ENCODE data around the gene TRABD2B. TPM values are rescaled to one million over a fixed set of nuclear protein-coding genes. Genes with fewer than 3 reads are reported as not detected.

Gene TRABD2B
- total RNA-seq, 4 donors from 2014 or later = 0.83 to 2.6 (median 1.9) TPM

GRCh38 chr1:47805018-47805417, 192.2 kb downstream of the TRABD2B start:
- Histone ChIP-seq H3K9me3 (no peaks in the 10 kb centered on the region), H3K4me3 (no peak overlapping the region), H3K27me3 (no peaks in the 10 kb centered on the region), H3K36me3 (no peaks in the 10 kb centered on the region), H3K4me1 (peaks cover 21% of the 10 kb centered on the region), H3K27ac (no peak overlapping the region)
- TF ChIP-seq EP300 (IDR thresholded peaks at IDR 0.05) = no peak
- no peak for TF ChIP-seq POLR2AphosphoS5 (IDR thresholded peaks at IDR 0.05)
- TF ChIP-seq, protein P1, sequence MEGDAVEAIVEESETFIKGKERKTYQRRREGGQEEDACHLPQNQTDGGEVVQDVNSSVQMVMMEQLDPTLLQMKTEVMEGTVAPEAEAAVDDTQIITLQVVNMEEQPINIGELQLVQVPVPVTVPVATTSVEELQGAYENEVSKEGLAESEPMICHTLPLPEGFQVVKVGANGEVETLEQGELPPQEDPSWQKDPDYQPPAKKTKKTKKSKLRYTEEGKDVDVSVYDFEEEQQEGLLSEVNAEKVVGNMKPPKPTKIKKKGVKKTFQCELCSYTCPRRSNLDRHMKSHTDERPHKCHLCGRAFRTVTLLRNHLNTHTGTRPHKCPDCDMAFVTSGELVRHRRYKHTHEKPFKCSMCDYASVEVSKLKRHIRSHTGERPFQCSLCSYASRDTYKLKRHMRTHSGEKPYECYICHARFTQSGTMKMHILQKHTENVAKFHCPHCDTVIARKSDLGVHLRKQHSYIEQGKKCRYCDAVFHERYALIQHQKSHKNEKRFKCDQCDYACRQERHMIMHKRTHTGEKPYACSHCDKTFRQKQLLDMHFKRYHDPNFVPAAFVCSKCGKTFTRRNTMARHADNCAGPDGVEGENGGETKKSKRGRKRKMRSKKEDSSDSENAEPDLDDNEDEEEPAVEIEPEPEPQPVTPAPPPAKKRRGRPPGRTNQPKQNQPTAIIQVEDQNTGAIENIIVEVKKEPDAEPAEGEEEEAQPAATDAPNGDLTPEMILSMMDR (IDR thresholded peaks at IDR 0.05) = no peak
- no peak for TF ChIP-seq POLR2A (IDR thresholded peaks at IDR 0.05)
- DNase-seq (ENCODE audit: low spot score in 2 of 2) = no peak

DNA sequence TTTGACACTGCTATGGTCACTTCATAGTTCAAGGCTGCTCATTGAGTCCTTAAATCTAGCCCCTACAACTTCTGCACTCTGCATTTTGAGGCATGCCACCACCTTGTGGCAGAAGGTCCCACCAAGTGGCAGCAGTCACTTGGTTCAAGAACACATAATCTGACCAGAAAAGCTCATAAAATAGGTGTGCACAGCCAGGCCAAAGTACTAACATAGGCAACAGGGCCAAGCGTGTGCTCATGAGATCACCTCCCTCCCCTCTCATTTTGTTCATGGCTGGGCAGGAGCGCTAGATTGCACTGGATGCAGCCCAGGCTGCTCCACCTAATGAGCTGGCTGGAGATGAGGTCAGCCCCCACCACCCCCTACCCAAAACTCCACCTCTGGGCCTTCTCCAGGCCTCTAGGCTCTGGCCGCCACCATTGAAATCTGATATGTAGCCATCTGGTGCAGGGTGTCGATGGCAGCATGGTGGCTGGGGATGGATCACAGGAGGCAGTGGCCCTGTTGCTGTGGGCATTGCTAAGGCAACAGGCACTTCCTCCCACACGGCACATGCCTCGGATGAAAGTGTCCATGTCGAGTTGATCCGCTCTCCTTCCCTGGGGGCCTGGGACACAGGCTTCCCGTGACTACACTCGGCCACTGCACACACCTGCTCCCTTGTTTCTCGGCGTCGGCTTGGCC, 193.2 kb downstream of the TRABD2B start:
- 92% methylated on average over 7 of the region's 13 CpGs for WGBS
- H3K4me3 ChIP-seq = no peak overlapping the region
- no peak for TF ChIP-seq POLR2A (IDR thresholded peaks at IDR 0.05)
- TF ChIP-seq EP300 (IDR thresholded peaks at IDR 0.05) = no peak
- TF ChIP-seq, protein P1 (IDR thresholded peaks at IDR 0.05) = no peak
- TF ChIP-seq POLR2AphosphoS5 (IDR thresholded peaks at IDR 0.05) = no peak
- no peak for DNase-seq (ENCODE audit: low spot score in 2 of 2)
- no peaks in the 10 kb centered on the region for H3K36me3 ChIP-seq
- no peaks in the 10 kb centered on the region for H3K9me3 ChIP-seq
- no peaks in the 10 kb centered on the region for H3K27me3 ChIP-seq
- H3K27ac ChIP-seq = no peak overlapping the region
- H3K4me1 ChIP-seq = peaks cover 13% of the 10 kb centered on the region

GRCh38 chr1:47797575-47797974, 199.6 kb downstream of the TRABD2B start:
- Histone ChIP-seq H3K36me3 (no peaks in the 10 kb centered on the region), H3K9me3 (no peaks in the 10 kb centered on the region), H3K27ac (no peak overlapping the region), H3K27me3 (no peaks in the 10 kb centered on the region), H3K4me3 (no peak overlapping the region), H3K4me1 (peaks cover 5% of the 10 kb centered on the region)
- WGBS = 40% methylated on average over 2 of the region's 2 CpGs
- TF ChIP-seq, protein P1 (IDR thresholded peaks at IDR 0.05) = no peak
- TF ChIP-seq POLR2A (IDR thresholded peaks at IDR 0.05) (no peak), POLR2AphosphoS5 (IDR thresholded peaks at IDR 0.05) (no peak), EP300 (IDR thresholded peaks at IDR 0.05) (no peak)
- DNase-seq (ENCODE audit: low spot score in 2 of 2) = no peak

DNA sequence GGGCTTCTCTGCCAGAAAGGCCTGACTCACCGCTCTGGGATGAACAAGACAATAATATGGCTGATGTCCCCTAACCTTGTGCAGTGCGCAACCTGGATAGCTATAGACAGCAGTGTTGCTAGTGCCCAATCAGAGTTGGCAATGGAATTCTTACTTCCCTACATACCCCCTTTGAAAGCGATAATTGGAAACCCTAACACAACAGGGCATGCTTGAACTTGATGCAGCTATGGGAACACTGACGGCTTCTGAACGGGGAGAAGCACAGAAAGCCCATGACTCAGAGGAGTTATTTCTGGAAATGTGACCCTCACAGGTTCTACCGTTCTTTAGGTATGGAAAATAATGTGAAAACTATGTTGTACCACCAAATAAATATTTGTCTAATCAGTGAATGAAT, 200.6 kb downstream of the TRABD2B start:
- Histone ChIP-seq H3K27ac (no peak overlapping the region), H3K9me3 (no peaks in the 10 kb centered on the region), H3K27me3 (no peaks in the 10 kb centered on the region), H3K4me3 (no peak overlapping the region), H3K4me1 (peaks cover 5% of the 10 kb centered on the region), H3K36me3 (no peaks in the 10 kb centered on the region)
- no peak for DNase-seq (ENCODE audit: low spot score in 2 of 2)
- no peak for TF ChIP-seq POLR2A (IDR thresholded peaks at IDR 0.05)
- no peak for TF ChIP-seq EP300 (IDR thresholded peaks at IDR 0.05)
- TF ChIP-seq POLR2AphosphoS5 (IDR thresholded peaks at IDR 0.05) = no peak
- TF ChIP-seq, protein P1 (IDR thresholded peaks at IDR 0.05) = no peak
- WGBS = 73% methylated on average over 6 of the region's 6 CpGs

DNA sequence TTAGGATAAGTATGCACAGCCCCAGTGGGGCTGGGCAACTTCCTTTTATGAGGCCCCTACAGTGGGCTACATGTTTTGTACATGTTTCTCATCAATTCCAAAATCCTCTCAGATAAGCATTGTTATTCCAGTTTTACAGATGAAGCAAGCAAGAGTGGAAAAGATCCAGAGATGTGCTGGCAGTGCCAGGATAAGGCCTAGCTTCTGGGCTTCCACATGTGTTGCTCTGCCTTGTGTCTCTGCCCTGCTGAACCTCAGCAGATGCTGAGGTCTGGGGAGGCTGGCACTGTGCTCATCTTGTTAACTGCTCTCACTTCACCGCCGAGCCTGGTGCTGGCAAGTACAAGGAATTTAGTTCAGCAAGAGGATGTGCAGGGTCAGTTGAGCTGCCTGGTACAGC, 202.1 kb downstream of the TRABD2B start:
- no peak for DNase-seq (ENCODE audit: low spot score in 2 of 2)
- no peaks in the 10 kb centered on the region for H3K9me3 ChIP-seq
- TF ChIP-seq EP300 (IDR thresholded peaks at IDR 0.05) (no peak), POLR2AphosphoS5 (IDR thresholded peaks at IDR 0.05) (no peak), POLR2A (IDR thresholded peaks at IDR 0.05) (no peak)
- TF ChIP-seq, protein P1 (IDR thresholded peaks at IDR 0.05) = no peak
- no peak overlapping the region for H3K27ac ChIP-seq
- H3K4me1 ChIP-seq = peaks cover 5% of the 10 kb centered on the region
- H3K4me3 ChIP-seq = no peak overlapping the region
- no peaks in the 10 kb centered on the region for H3K27me3 ChIP-seq
- H3K36me3 ChIP-seq = no peaks in the 10 kb centered on the region
- 72% methylated on average over 2 of the region's 2 CpGs for WGBS
